Transverse colon (tissue), 4 donors: Measurements from ENCODE around the gene SYCE1L. TPM values are rescaled to one million over a fixed set of nuclear protein-coding genes. Genes with fewer than 3 reads are reported as not detected.

Source experiments
- DNase-seq: peaks from one replicate; pipeline ENCODE4 v3.0.0-alpha.2; 2019
- H3K27ac ChIP-seq, 4 donors: fragments of 200-600 bp; sonication (generic); 2 replicates each; pipeline ENCODE4 v1.5.1; 2016 to 2018; ENCODE audit warnings: inconsistent platforms in 4 of 4
- H3K27me3 ChIP-seq: fragments of 200-600 bp; sonication (generic); 2 replicates; pipeline ENCODE4 v1.5.1; 2017; ENCODE audit warnings: inconsistent platforms
- H3K36me3 ChIP-seq, 4 donors: fragments of 200-600 bp; sonication (generic); 2 replicates each; pipeline ENCODE4 v1.5.1; 2017 to 2019; ENCODE audit warnings: inconsistent platforms in 4 of 4
- H3K4me1 ChIP-seq, 4 donors: fragments of 200-600 bp; sonication (generic); 2 replicates each; pipeline ENCODE4 v1.5.1; 2017 to 2020; ENCODE audit warnings: inconsistent platforms in 4 of 4
- H3K4me3 ChIP-seq, 4 donors: fragments of 200-600 bp; sonication (generic); 1 replicate in 1 of 4; 2 replicates in 3 of 4; pipeline versions ENCODE4 v1.5.1 to v1.6.1; 2017 to 2019; ENCODE audit warnings: inconsistent platforms in 4 of 4
- H3K9me3 ChIP-seq, 2 donors: fragments of 200-600 bp; sonication (generic); 2 replicates each; pipeline ENCODE4 v1.5.1; 2017 to 2019; ENCODE audit warnings: inconsistent platforms in 2 of 2
- CTCF ChIP-seq, 5 experiments: fragments of 200-600 bp in 3 of 5; fragments of 450-650 bp in 2 of 5; sonication (generic) in 3 of 5; IDR thresholded peaks; 1 replicate in 2 of 5; 2 replicates in 3 of 5; pipeline ENCODE4 v1.5.1; 2016 to 2017; ENCODE audit warnings: antibody characterized with exemption in 5 of 5, inconsistent platforms in 3 of 5, mild to moderate bottlenecking in 2 of 5, moderate library complexity in 1 of 5
- EP300 ChIP-seq: sonication (generic); formaldehyde crosslinking; IDR thresholded peaks from one replicate; pipeline ENCODE4 v1.6.1; 2017; ENCODE audit warnings: antibody characterized with exemption, low read depth
- POLR2A ChIP-seq: fragments of 450-650 bp; IDR thresholded peaks from one replicate; pipeline ENCODE4 v1.6.1; 2016; ENCODE audit warnings: antibody characterized with exemption, mild to moderate bottlenecking, moderate library complexity
- POLR2AphosphoS5 ChIP-seq, 3 donors: sonication (generic); formaldehyde crosslinking; IDR thresholded peaks; one replicate each; pipeline ENCODE4 v1.6.1; 2016; ENCODE audit warnings: antibody characterized with exemption in 3 of 3
- WGBS, 2 donors: methylation state at CpG; one replicate each; pipeline ENCODE4 v1.1.5; 2018; ENCODE audit warnings: low coverage in 1 of 2; 5-methylcytosine and 5-hydroxymethylcytosine counted together
- in situ Hi-C, 4 donors: fragments of 200-750 bp; cut with MboI; loops; one replicate each; pipeline versions ENCODE4 v1.15.0 to v1.15.1; 2017; ENCODE audit warnings: low sequenced_read_pairs in 3 of 4, low pct_ligation_motif_present in 1 of 4, low pct_unique_long_range_greater_than_20kb in 1 of 4
- intact Hi-C: fragments of 100-400 bp; cut with DNase I; formaldehyde crosslinking; loops from one replicate; pipeline ENCODE4 v1.15.1; 2023; ENCODE audit warnings: low total_unique reads
- total RNA-seq, 4 donors: library from RNA; depleted of rRNA; stranded (reverse); fragments of >200 nt; gene quantifications; one replicate each; pipeline ENCODE4 v1.1.0, GENCODE V29; 2016

Gene SYCE1L
- total RNA-seq, 4 donors from 2014 or later, result 2.1 to 2.2 TPM; not detected in 2

GRCh38 chr16:77246150-77246549, 46.9 kb downstream of the SYCE1L start:
- Histone ChIP-seq H3K4me1 (no peaks in the 10 kb centered on the region), H3K27ac (no peak overlapping the region), H3K27me3 (no peaks in the 10 kb centered on the region), H3K36me3 (no peaks in the 10 kb centered on the region), H3K9me3 (no peaks in the 10 kb centered on the region), H3K4me3 (no peak overlapping the region)
- no peak for DNase-seq
- intact Hi-C loops (no loop called here), in situ Hi-C loops (no loop called here)
- 89% methylated on average over 2 of the region's 2 CpGs; no CpG with 5 or more reads in 1 of the 2 donors for WGBS, 2 donors
- TF ChIP-seq POLR2A, result no peak

GRCh38 chr16:77250400-77250799, 51.2 kb downstream of the SYCE1L start:
- Histone ChIP-seq H3K27ac (no peak overlapping the region), H3K9me3 (no peaks in the 10 kb centered on the region), H3K27me3 (no peaks in the 10 kb centered on the region), H3K4me3 (no peak overlapping the region), H3K36me3 (no peaks in the 10 kb centered on the region), H3K4me1 (no peaks in the 10 kb centered on the region)
- intact Hi-C loops, result no loop called here
- DNase-seq, result no peak
- TF ChIP-seq CTCF (IDR thresholded peaks at IDR 0.05) (no peak), EP300 (no peak), POLR2A (no peak), POLR2AphosphoS5 (IDR thresholded peaks at IDR 0.05) (no peak)
- 83% methylated on average over 4 of the region's 4 CpGs for WGBS, 2 donors
- in situ Hi-C loops, result no loop called here

Other genes with a start within 250 kb of the SYCE1L start
- gene MON1B, start 8.2 kb upstream of the SYCE1L start, total RNA-seq, result 100 to 1,000 TPM in 1 of 4 donors, 10 to 100 TPM in 3; 35.6 to 119 (median 55.9) TPM
- under 1 TPM in 3 of 4 donors, not detected in 1; 0.20 to 0.79 (median 0.27) TPM for gene ADAMTS18, start 235.6 kb downstream of the SYCE1L start, total RNA-seq